GM21526 (cell line): ENCODE measurements around the gene RAB36.

Source experiments
- ATAC-seq: cut with Tn5 transposase; IDR thresholded peaks from one replicate; pipeline ENCODE4 v1.9.1; 2021; ENCODE audit warnings: moderate library complexity; ENCODE audit not compliant: unreplicated experiment, low FRiP score

Gene RAB36

GRCh38 chr22:23120415-23120899, 24.8 kb upstream of the RAB36 start:
- no peak for ATAC-seq

- ATAC-seq, result no peak
Measured at GRCh38 chr22:23121000-23121421, 24.3 kb upstream of the RAB36 start.

DNA sequence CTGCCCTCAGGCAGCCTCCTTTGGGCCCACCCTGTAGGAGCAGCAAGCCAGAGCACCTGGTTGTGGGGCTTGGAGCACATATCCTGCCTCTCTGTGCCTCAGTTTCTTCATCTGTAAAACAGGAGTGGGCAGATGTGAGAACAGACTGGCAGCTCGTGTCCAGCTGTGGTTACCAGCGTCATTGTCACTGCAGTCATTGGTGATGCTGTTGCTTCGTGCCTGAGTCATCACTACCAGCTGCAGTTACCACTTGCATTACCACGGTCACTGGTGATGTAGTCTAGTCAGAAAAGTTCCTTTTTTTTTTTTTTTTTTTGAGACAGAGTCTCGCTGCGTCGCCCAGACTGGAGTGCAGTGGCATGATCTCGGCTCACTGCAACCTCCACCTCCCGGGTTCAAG, 23.9 kb upstream of the RAB36 start:
- ATAC-seq, result no peak

DNA sequence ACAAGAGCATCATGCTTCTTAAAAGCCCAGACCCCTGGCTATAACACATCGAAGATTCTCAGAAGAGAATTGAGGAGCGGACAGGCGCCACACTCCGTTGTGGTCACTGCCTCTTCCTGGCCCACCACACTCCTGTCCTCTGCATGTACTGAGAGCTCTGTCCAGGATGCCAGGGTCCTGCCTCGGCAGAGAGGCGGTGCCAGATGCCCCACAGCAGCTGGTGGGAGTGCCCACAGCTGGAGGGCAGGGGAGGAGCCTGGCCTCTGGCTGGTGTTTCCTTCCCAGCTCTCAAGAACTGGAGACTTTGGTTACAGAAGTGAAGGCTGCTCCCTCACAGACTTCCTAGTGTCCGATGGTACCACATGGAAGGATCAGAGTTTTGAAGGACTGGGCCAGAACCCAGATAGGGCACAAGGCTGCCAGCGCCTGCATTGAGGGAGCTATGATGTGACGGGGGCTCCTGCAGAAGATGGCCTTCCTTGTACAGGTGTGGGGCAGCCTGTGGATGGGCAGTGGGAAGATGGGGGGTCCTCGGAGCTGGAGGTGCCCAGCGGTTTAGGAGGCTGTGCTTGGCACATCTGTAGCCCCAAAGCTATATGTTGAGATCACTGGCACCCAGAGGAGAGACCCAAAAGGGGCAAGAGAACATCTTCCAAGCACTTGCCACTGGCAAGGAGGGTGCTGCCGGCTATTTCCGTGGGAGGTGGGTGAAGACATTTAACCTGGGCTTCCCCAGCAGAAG, 22.9 kb upstream of the RAB36 start:
- ATAC-seq, result no peak

DNA sequence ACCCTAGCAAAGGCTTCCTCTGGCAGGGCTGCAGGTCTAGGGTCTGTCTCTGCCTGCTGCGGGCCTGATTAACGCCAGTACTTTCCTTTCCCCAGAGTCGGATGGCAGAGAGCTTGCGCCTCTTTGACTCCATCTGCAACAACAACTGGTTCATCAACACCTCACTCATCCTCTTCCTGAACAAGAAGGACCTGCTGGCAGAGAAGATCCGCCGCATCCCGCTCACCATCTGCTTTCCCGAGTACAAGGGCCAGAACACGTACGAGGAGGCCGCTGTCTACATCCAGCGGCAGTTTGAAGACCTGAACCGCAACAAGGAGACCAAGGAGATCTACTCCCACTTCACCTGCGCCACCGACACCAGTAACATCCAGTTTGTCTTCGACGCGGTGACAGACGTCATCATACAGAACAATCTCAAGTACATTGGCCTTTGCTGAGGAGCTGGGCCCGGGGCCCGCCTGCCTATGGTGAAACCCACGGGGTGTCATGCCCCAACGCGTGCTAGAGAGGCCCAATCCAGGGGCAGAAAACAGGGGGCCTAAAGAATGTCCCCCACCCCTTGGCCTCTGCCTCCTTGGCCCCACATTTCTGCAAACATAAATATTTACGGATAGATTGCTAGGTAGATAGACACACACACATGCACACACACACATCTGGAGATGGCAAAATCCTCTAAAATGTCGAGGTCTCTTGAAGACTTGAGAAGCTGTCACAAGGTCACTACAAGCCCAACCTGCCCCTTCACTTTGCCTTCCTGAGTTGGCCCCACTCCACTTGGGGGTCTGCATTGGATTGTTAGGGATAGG, 22.1 kb upstream of the RAB36 start:
- ATAC-seq, result no peak

GRCh38 chr22:23123804-23124254, 21.4 kb upstream of the RAB36 start:
- no peak for ATAC-seq

DNA sequence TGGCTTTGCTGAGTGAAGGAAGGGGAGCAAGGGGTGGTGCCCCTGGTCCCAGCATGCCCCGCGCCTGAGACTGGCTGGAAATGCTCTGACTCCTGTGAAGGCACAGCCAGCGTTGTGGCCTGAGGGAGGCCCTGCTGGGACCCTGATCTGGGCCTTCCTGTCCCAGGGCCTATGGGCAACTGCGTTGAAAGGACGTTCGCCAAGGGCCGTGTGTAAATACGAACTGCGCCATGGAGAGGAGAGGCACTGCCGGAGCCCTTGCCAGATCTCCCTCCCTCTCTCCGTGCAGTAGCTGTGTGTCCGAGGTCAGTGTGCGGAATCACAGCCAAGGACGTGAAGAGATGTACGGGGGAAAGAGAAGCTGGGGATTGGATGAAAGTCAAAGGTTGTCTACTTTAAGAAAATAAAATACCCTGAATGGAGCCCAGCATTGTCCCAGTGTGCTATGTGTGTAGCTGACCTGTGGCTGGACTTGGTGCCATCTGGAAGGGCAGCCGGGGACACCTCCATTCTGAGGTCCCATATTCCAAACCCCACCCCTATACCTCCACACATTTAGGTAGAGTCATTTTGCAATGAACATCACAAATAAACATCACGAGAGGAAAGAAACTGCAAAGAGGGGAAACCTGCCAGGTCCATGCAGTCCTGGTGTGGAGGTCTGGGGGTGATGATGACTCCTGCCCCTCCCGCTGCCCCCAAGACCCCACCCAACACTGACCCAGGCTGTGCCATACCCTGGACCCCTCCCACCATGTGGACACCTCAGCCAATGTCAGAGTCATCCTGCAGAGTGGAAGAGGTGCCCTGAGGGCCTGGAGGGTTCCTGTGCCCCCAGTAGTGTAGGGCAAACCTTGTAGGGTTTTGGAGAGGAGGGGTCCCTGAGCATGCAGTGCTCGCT, 20.4 kb upstream of the RAB36 start:
- ATAC-seq, result no peak

DNA sequence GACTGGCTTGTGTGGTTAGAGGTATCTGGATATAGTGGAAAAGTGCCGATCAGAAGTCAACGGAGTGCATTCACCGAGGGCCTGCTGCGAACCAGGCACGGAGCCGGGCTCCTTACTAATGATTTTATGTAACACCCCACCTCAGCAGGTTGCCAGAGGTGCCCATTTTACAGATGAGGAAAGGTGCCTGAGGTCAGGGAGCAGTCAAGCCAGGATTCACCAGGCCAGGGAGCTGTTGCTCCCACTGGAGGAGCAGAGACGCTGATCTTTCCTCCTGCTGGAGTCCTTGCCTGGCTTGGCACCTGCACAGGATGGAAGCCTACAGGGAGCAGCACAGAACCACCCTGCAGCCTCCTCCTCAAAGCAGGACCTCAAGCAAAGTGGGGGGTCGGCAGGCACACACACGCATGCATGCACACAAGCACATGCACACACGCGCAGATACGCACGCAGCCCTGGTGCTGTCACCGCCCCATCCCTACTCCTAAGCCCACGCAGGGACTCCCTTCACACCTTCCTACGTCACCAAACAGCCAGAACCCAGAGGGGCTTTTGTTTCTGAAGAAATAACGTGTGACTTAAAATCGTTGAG, 19.7 kb upstream of the RAB36 start:
- no peak for ATAC-seq

- no peak for ATAC-seq
Measured at GRCh38 chr22:23126165-23127054, 18.9 kb upstream of the RAB36 start.

GRCh38 chr22:23127055-23127756, 18.1 kb upstream of the RAB36 start:
- no peak for ATAC-seq

GRCh38 chr22:23127788-23128187, 17.5 kb upstream of the RAB36 start:
- no peak for ATAC-seq

GRCh38 chr22:23128269-23129108, 16.8 kb upstream of the RAB36 start:
- ATAC-seq, result no peak

DNA sequence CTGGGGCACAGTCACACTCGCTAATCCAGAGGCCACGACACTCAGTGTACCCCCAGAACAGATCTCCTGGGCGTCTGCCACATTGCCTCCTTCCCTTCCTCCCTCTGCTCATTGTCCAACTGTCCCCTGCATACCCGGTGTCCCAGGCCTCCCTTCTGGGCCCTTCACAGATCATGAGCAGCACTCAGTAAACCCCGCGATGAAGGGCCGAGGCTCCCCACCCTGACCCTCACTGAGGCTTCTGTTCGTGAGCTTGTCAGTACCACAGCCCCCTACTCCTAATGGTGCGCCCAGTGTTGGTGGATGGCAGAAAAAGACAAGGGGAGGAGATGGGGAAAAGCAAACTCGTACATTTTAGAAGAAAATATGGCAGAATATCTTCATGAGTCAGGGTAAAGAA, 16.1 kb upstream of the RAB36 start:
- ATAC-seq, result no peak

DNA sequence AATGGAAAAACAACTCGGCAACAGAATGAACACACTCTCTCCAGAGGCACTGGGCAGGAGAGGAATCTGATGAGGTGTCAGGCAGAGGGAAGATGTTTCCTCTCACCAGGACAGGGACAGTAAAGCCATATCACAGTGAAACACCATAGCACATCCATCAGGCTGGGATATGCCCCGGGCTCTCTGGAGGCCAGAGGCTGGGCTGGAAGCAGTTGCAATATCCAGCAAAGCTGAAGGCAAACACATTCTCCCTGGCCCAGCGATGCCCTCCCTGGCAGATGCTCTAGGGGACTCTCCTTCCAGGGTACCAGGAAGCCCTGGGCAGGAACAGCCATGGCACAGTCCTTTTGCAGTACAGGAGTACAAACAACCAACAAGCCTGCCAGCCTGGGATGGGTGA, 14.6 kb upstream of the RAB36 start:
- no peak for ATAC-seq

- no peak for ATAC-seq
Measured at GRCh38 chr22:23131931-23132330, 13.3 kb upstream of the RAB36 start.

DNA sequence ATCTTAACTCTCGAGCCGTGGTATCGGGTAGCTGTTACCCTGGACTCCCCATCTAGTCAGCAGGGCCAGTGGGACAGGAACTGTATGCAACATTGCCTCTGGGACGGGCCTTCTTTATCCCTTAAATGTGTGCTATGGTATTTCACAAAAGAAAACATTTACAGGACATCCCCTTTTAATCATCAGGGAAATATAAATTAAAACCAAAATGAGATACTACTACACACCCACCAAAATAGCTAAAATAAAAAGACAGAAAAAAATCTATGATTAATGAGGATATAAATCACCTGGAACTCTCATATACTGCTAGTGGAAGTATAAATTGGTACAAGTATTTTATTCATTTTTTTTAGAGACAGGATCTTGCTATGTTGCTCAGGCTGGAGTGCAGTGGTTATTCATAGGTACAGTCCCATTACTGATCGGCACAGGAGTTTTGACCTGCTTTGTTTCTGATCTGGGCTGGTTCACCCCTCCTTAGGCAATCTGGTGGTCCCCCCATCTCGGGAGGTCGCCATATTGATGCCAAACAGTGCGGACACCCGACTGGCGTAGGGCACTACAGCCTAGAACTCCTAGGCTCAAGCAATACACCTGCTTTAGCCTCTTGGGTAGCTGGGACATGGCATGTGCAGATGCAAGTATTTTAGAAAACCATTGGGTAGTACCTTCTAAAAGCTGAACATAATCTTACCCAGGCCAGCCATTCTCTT, 12.7 kb upstream of the RAB36 start:
- ATAC-seq, result no peak

DNA sequence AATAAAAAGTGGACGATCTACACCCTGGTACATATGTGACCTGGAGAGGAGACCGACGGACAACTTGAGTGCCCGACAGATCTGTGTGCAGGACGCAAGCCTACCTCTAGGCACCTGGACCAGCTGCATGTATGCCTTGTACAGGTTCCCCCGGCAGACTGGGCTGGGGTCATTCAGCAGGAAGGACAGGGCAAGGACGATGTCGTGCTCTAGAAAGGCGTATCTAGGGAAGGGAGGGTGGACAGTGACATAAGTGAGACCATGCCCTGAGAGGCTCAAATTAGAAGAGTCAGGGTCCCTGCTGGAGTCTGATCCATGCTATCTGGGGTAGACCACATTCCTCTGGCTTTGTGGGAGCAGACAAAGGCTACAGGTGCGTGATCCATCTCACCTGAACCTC, 11.4 kb upstream of the RAB36 start:
- ATAC-seq, result no peak
